OCI-LY7 (cell line): ENCODE measurements around the gene TMEM164. TPM values are rescaled to one million over a fixed set of nuclear protein-coding genes. Genes with fewer than 3 reads are reported as not detected.

Experiments
- BruUV-seq: library from RNA; stranded (reverse); fragments of 400-500 nt; replicated peaks from 2 replicates; lab custom pipeline; 2021; lab: Mats Ljungman, UMichigan
- CTCF ChIA-PET: fragments of 300-600 bp; sonication (Branson Sonifier 250); formaldehyde crosslinking; loops from one replicate; lab custom pipeline; 2022; ENCODE audit warnings: antibody characterized with exemption; ENCODE audit not compliant: unreplicated experiment; lab: Charles Lee
- POLR2A ChIA-PET: fragments of 300-600 bp; sonication (Branson Sonifier 250); formaldehyde crosslinking; loops from one replicate; lab custom pipeline; 2022; ENCODE audit warnings: antibody characterized with exemption; lab: Charles Lee
- DNase-seq: peaks from one replicate; pipeline ENCODE4 v3.0.0-alpha.2; 2015; ENCODE audit warnings: low spot score
- H2AFZ ChIP-seq: fragments of 200-600 bp; sonication (generic), shearing (Covaris generic); 2 replicates; pipeline ENCODE4 v1.6.1; 2014; ENCODE audit warnings: mild to moderate bottlenecking, antibody characterized with exemption, low read length, moderate library complexity
- H3K27ac ChIP-seq: fragments of 200-600 bp; sonication (generic); 2 replicates; pipeline ENCODE4 v1.5.1; 2014; ENCODE audit warnings: mixed run types, low read depth, mild to moderate bottlenecking, moderate library complexity, low read length, inconsistent platforms; ENCODE audit not compliant: poor library complexity, severe bottlenecking
- H3K36me3 ChIP-seq: fragments of 200-600 bp; sonication (generic); 2 replicates; pipeline ENCODE4 v1.6.1; 2014; ENCODE audit warnings: mild to moderate bottlenecking, antibody characterized with exemption, low read length, moderate library complexity, mixed read lengths; ENCODE audit not compliant: insufficient read depth
- H3K4me1 ChIP-seq: fragments of 200-600 bp; sonication (generic); 2 replicates; pipeline ENCODE4 v1.5.1; 2014; ENCODE audit warnings: mild to moderate bottlenecking, low read length; ENCODE audit not compliant: insufficient read depth, poor library complexity, severe bottlenecking
- H3K4me2 ChIP-seq: fragments of 200-600 bp; sonication (generic); 2 replicates; pipeline ENCODE4 v1.6.1; 2014; ENCODE audit warnings: mild to moderate bottlenecking, low read length
- H3K4me3 ChIP-seq: fragments of 200-600 bp; sonication (generic); 2 replicates; pipeline ENCODE4 v1.5.1; 2014; ENCODE audit warnings: mild to moderate bottlenecking, low read depth, low read length; ENCODE audit not compliant: poor library complexity, severe bottlenecking
- H3K79me2 ChIP-seq: fragments of 200-600 bp; sonication (generic); 2 replicates; pipeline ENCODE4 v1.6.1; 2016; ENCODE audit warnings: low read depth, mild to moderate bottlenecking, low read length, moderate library complexity, mixed read lengths; ENCODE audit not compliant: insufficient read depth
- H3K9me2 ChIP-seq: fragments of 200-600 bp; sonication (generic); 2 replicates; pipeline ENCODE4 v1.6.1; 2016; ENCODE audit warnings: mild to moderate bottlenecking, low read length, mixed read lengths; ENCODE audit not compliant: insufficient read depth
- H3K9me3 ChIP-seq: fragments of 200-600 bp; sonication (generic); 2 replicates; pipeline ENCODE4 v1.6.1; 2014; ENCODE audit warnings: mild to moderate bottlenecking, mixed run types, low read length, mixed read lengths
- H4K20me1 ChIP-seq: fragments of 200-600 bp; sonication (generic); 2 replicates; pipeline ENCODE4 v1.6.1; 2014; ENCODE audit warnings: mild to moderate bottlenecking, antibody characterized with exemption, low read length, moderate library complexity, mixed read lengths; ENCODE audit not compliant: insufficient read depth
- CTCF ChIP-seq: fragments of 200-600 bp; sonication (generic); conservative IDR thresholded peaks from 2 replicates; pipeline ENCODE4 v1.5.1; 2014; ENCODE audit warnings: mild to moderate bottlenecking, antibody characterized with exemption, low read length, moderate library complexity, mixed read lengths
- EZH2phosphoT487 ChIP-seq: fragments of 200-600 bp; sonication (generic); IDR thresholded peaks from 2 replicates; pipeline ENCODE4 v1.6.1; 2018; ENCODE audit warnings: low read depth, borderline replicate concordance, mild to moderate bottlenecking, mixed run types, antibody characterized with exemption, low read length, moderate library complexity, mixed read lengths
- intact Hi-C: fragments of 100-400 bp; cut with micrococcal nuclease; formaldehyde crosslinking; loops from one replicate; pipeline ENCODE4 v1.10.0; 2022; ENCODE audit not compliant: unreplicated experiment
- total RNA-seq, 2 experiments: library from RNA; depleted of rRNA in 1 of 2; stranded (reverse); fragments of >200 nt in 1 of 2; shearing (Covaris generic) in 1 of 2; gene quantifications; 2 replicates each; pipeline ENCODE4 v1.2.3, GENCODE V29; 2014 to 2022

Gene TMEM164
- total RNA-seq, 2 experiments from 2014 or later: 7.2 to 11.1 TPM

- H3K27ac ChIP-seq: no peak overlapping the region
- no peak for TF ChIP-seq EZH2phosphoT487
- TF ChIP-seq CTCF: no peak
- no peaks in the 10 kb centered on the region for H3K9me2 ChIP-seq
- no peaks in the 10 kb centered on the region for H4K20me1 ChIP-seq
- H3K4me3 ChIP-seq: no peak overlapping the region
- H3K9me3 ChIP-seq: no peaks in the 10 kb centered on the region
- no peaks in the 10 kb centered on the region for H3K36me3 ChIP-seq
- no peak for DNase-seq
- BruUV-seq: no TSS peak
- no peak overlapping the region for H2AFZ ChIP-seq
- intact Hi-C loops: no loop called here
- H3K4me1 ChIP-seq: no peaks in the 10 kb centered on the region
- no peak overlapping the region for H3K4me2 ChIP-seq
- ChIA-PET POLR2A (no interaction called here), CTCF (no interaction called here)
- no peaks in the 10 kb centered on the region for H3K79me2 ChIP-seq
Measured at GRCh38 chrX:110089656-110090403, 86.9 kb downstream of the TMEM164 start.

GRCh38 chrX:110097920-110098319 is 95.0 kb downstream of the TMEM164 start:
- Histone ChIP-seq H3K27ac (no peak overlapping the region), H3K9me3 (no peaks in the 10 kb centered on the region), H3K4me3 (no peak overlapping the region), H3K9me2 (no peaks in the 10 kb centered on the region), H3K36me3 (no peaks in the 10 kb centered on the region), H3K79me2 (no peaks in the 10 kb centered on the region), H3K4me2 (no peak overlapping the region), H3K4me1 (no peaks in the 10 kb centered on the region), H4K20me1 (no peaks in the 10 kb centered on the region), H2AFZ (no peak overlapping the region)
- no peak for TF ChIP-seq CTCF
- TF ChIP-seq EZH2phosphoT487: no peak
- BruUV-seq: no TSS peak
- DNase-seq: no peak
- CTCF ChIA-PET: no interaction called here
- POLR2A ChIA-PET: no interaction called here
- intact Hi-C loops: no loop called here

- TF ChIP-seq CTCF: no peak
- intact Hi-C loops: no loop called here
- Histone ChIP-seq H3K4me2 (no peak overlapping the region), H3K9me2 (no peaks in the 10 kb centered on the region), H3K4me3 (no peak overlapping the region), H3K36me3 (no peaks in the 10 kb centered on the region), H2AFZ (no peak overlapping the region), H3K27ac (no peak overlapping the region), H3K9me3 (no peaks in the 10 kb centered on the region), H3K79me2 (no peaks in the 10 kb centered on the region), H3K4me1 (no peaks in the 10 kb centered on the region), H4K20me1 (no peaks in the 10 kb centered on the region)
- ChIA-PET CTCF (no interaction called here), POLR2A (no interaction called here)
- no TSS peak for BruUV-seq
- DNase-seq: no peak
Measured at GRCh38 chrX:110103344-110103743, 100.4 kb downstream of the TMEM164 start.
